ENCODE results near the gene MAPK14. TPM values are rescaled to one million over a fixed set of nuclear protein-coding genes. Genes with fewer than 3 reads are reported as not detected.

Gene MAPK14
- total and polyA plus RNA-seq, 2 donors (not counting 3 experiments of a cell fraction or from before 2014, with no cell fraction given): 33.3 to 54.1 TPM

DNA sequence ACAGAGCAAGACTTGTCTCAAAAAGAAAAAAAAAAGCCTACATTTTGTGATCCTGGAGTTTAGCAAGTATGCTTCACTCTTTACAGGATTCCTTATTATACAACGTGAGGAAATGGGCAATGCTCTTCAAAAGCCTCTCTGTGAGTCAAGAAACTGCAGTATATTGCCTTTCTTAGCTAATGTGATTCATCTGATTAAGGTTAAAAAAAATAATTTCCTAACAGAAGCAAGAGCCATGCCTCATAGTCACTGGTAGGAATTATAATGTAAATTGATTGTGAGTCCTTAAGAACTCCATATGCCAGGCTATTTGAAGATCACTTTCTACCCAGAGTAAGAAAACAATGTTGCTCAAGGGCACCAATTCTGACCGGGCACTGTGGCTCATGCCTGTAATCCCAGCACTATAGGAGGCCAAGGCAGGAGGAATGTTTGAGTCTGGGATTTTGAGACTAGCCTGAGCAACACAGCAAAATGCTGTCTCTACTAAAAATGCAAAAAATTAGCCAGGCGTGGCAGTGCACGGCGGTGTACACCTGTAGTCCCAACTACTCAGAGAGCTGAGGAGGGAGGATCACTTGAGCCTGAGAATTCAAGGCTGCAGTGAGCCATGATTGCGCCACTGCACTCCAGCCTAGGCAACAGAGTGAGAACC is 46.5 kb upstream of the MAPK14 start:
- Histone ChIP-seq H3K9me3 (replicated peaks; ENCODE audit: control insufficient read depth, insufficient read depth, low read length) (no peaks in the 10 kb centered on the region), H3K4me3 (replicated peaks in 1 of 3; ENCODE audit: insufficient read depth in 1 of 3, low read depth in 1 of 3, low read length in 3 of 3) (no peak overlapping the region), H4K20me1 (replicated peaks; ENCODE audit: control insufficient read depth, extremely low read depth, insufficient read depth, low read length) (peaks cover 2% of the 10 kb centered on the region), H3K4me2 (ENCODE audit: insufficient read depth, low read length) (no peak overlapping the region), H3K9ac (replicated peaks; ENCODE audit: extremely low read depth, insufficient read depth, low read length) (no peak overlapping the region), H2AFZ (ENCODE audit: low read depth, low read length) (no peak overlapping the region), H3K9me1 (replicated peaks; ENCODE audit: control insufficient read depth, extremely low read depth, insufficient read depth, low read length) (no peaks in the 10 kb centered on the region), H3K4me1 (ENCODE audit: control insufficient read depth, extremely low read depth, insufficient read depth, low read length) (no peaks in the 10 kb centered on the region), H3K36me3 (ENCODE audit: control insufficient read depth in 2 of 2, extremely low read depth in 1 of 2, insufficient read depth in 2 of 2, low read length in 2 of 2) (no peaks in the 10 kb centered on the region), H3K79me2 (ENCODE audit: control insufficient read depth, insufficient read depth, low read length) (no peaks in the 10 kb centered on the region), H3K27me3 (ENCODE audit: control insufficient read depth in 2 of 2, insufficient read depth in 2 of 2, low read length in 2 of 2) (peaks cover 2 to 4% of the 10 kb centered on the region in 2 experiments), H3K27ac (ENCODE audit: insufficient read depth, low read depth, low read length) (no peak overlapping the region)
- ChIA-PET CTCF (no interaction called here), POLR2A (no interaction called here)
- BruUV-seq (replicated peaks): no TSS peak
- intact Hi-C loops (cut with micrococcal nuclease): no loop called here
- no peak for FAIRE-seq
- TF ChIP-seq JUN (IDR thresholded peaks at IDR 0.05; ENCODE audit: borderline replicate concordance, insufficient read depth, insufficient read length, low read depth) (no peak), POLR2A (IDR thresholded peaks at IDR 0.05; ENCODE audit: low read depth, low read length) (no peak), GATA2 (IDR thresholded peaks at IDR 0.05; ENCODE audit: insufficient read depth, insufficient read length, low read depth, low read length) (no peak), MYC (IDR thresholded peaks at IDR 0.05; ENCODE audit: low read depth, low read length) (no peak), POLR2AphosphoS5 (IDR thresholded peaks at IDR 0.05; ENCODE audit: insufficient read depth, low read depth, low read length) (no peak), EZH2 (IDR thresholded peaks at IDR 0.05; ENCODE audit: borderline replicate concordance, low read depth, low read length, severe bottlenecking) (no peak), FOS (IDR thresholded peaks at IDR 0.05; ENCODE audit: borderline replicate concordance, insufficient read depth, low read length) (no peak)
- TF ChIP-seq, protein P1, sequence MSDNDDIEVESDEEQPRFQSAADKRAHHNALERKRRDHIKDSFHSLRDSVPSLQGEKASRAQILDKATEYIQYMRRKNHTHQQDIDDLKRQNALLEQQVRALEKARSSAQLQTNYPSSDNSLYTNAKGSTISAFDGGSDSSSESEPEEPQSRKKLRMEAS (IDR thresholded peaks at IDR 0.05; ENCODE audit: insufficient read depth, insufficient read length): no peak
- TF ChIP-seq, protein P2, sequence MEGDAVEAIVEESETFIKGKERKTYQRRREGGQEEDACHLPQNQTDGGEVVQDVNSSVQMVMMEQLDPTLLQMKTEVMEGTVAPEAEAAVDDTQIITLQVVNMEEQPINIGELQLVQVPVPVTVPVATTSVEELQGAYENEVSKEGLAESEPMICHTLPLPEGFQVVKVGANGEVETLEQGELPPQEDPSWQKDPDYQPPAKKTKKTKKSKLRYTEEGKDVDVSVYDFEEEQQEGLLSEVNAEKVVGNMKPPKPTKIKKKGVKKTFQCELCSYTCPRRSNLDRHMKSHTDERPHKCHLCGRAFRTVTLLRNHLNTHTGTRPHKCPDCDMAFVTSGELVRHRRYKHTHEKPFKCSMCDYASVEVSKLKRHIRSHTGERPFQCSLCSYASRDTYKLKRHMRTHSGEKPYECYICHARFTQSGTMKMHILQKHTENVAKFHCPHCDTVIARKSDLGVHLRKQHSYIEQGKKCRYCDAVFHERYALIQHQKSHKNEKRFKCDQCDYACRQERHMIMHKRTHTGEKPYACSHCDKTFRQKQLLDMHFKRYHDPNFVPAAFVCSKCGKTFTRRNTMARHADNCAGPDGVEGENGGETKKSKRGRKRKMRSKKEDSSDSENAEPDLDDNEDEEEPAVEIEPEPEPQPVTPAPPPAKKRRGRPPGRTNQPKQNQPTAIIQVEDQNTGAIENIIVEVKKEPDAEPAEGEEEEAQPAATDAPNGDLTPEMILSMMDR (IDR thresholded peaks at IDR 0.05; ENCODE audit: extremely low read depth in 1 of 2, insufficient read depth in 1 of 2, low read depth in 1 of 2, low read length in 2 of 2): no peak
- dilution Hi-C loops (cut with MboI; ENCODE audit: extremely low pct_ligation_motif_present, low sequenced_read_pairs): no loop called here
- no peak for DNase-seq (ENCODE audit: low read depth, low spot score)
